HL-60 (cell line): ENCODE data around the gene PROC.
"Not testable (repeated sequence)": the region's sequence is repeated elsewhere in the genome, so short reads cannot be mapped to it uniquely, and the experiment has no call there.

Experiments
- DNase-seq, 2 experiments: peaks; one replicate each; pipeline ENCODE4 v3.0.0-alpha.2; 2010 to 2020; ENCODE audit warnings: low read depth in 1 of 2, low spot score in 1 of 2
- H3K27ac ChIP-seq: fragments of 250-450 bp; sonication (Bioruptor Pico); replicated peaks from 2 replicates; pipeline ENCODE4 v1.5.1; 2020; ENCODE audit warnings: mild to moderate bottlenecking, moderate library complexity
- H3K27me3 ChIP-seq: fragments of 250-450 bp; sonication (Bioruptor Pico); 2 replicates; pipeline ENCODE4 v1.5.1; 2021; ENCODE audit warnings: mild to moderate bottlenecking, moderate library complexity; ENCODE audit not compliant: insufficient read depth, poor library complexity, severe bottlenecking
- H3K4me3 ChIP-seq: replicated peaks from 2 replicates; pipeline ENCODE4 v1.5.1; 2011; ENCODE audit warnings: mild to moderate bottlenecking, control low read depth, low read length; ENCODE audit not compliant: insufficient read depth
- CTCF ChIP-seq: IDR thresholded peaks from one replicate; pipeline ENCODE4 v1.5.1; 2011; ENCODE audit warnings: low read length, control low read depth, inconsistent platforms; ENCODE audit not compliant: insufficient read depth
- GABPA ChIP-seq: IDR thresholded peaks from 2 replicates; pipeline ENCODE4 v1.6.1; 2012; ENCODE audit warnings: low read depth
- POLR2AphosphoS5 ChIP-seq: IDR thresholded peaks from 2 replicates; pipeline ENCODE4 v1.6.1; 2012; ENCODE audit warnings: low read depth
- SPI1 ChIP-seq: IDR thresholded peaks from 2 replicates; pipeline ENCODE4 v1.6.1; 2012; ENCODE audit warnings: low read depth, mild to moderate bottlenecking, borderline replicate concordance
- TF ChIP-seq, protein P1 (sequence below): IDR thresholded peaks from 2 replicates; pipeline ENCODE4 v1.6.1; 2012; ENCODE audit warnings: low read depth; ENCODE audit not compliant: insufficient replicate concordance

PROC gene

DNA sequence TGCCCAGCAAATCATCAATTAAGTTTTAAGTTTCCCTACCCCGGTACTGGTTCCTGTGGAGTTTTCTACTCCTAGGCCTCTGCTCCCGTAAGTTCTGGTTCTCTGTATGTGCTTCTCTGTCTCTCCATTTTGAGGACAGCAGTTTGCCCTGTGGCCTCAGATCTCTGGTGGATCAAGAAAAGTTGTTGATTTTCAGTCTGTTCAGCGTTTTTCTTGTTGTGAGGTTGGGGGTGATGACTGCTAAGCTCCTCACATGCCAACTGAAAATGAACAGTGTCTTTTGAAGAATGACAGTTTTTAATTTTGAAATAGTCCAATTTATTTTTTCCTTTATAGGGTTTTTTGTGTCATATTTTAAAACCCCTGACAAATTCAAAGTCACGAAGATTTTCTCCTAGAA is 31.7 kb downstream of the PROC start:
- Histone ChIP-seq H3K27ac (no peak overlapping the region), H3K27me3 (no peaks in the 10 kb centered on the region), H3K4me3 (no peak overlapping the region)
- TF ChIP-seq GABPA: no peak
- TF ChIP-seq CTCF: no peak
- no peak for TF ChIP-seq SPI1
- TF ChIP-seq, protein P1, sequence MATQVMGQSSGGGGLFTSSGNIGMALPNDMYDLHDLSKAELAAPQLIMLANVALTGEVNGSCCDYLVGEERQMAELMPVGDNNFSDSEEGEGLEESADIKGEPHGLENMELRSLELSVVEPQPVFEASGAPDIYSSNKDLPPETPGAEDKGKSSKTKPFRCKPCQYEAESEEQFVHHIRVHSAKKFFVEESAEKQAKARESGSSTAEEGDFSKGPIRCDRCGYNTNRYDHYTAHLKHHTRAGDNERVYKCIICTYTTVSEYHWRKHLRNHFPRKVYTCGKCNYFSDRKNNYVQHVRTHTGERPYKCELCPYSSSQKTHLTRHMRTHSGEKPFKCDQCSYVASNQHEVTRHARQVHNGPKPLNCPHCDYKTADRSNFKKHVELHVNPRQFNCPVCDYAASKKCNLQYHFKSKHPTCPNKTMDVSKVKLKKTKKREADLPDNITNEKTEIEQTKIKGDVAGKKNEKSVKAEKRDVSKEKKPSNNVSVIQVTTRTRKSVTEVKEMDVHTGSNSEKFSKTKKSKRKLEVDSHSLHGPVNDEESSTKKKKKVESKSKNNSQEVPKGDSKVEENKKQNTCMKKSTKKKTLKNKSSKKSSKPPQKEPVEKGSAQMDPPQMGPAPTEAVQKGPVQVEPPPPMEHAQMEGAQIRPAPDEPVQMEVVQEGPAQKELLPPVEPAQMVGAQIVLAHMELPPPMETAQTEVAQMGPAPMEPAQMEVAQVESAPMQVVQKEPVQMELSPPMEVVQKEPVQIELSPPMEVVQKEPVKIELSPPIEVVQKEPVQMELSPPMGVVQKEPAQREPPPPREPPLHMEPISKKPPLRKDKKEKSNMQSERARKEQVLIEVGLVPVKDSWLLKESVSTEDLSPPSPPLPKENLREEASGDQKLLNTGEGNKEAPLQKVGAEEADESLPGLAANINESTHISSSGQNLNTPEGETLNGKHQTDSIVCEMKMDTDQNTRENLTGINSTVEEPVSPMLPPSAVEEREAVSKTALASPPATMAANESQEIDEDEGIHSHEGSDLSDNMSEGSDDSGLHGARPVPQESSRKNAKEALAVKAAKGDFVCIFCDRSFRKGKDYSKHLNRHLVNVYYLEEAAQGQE: no peak
- TF ChIP-seq POLR2AphosphoS5: no peak
- no peak for DNase-seq

- no peak for DNase-seq
- no peak overlapping the region for H3K27ac ChIP-seq
- no peaks in the 10 kb centered on the region for H3K27me3 ChIP-seq
- TF ChIP-seq GABPA: no peak
- TF ChIP-seq, protein P1: no peak
- no peak for TF ChIP-seq POLR2AphosphoS5
- TF ChIP-seq CTCF: no peak
- TF ChIP-seq SPI1: no peak
- H3K4me3 ChIP-seq: no peak overlapping the region
Observed at GRCh38 chr2:127451981-127452380, 33.8 kb downstream of the PROC start.

DNA sequence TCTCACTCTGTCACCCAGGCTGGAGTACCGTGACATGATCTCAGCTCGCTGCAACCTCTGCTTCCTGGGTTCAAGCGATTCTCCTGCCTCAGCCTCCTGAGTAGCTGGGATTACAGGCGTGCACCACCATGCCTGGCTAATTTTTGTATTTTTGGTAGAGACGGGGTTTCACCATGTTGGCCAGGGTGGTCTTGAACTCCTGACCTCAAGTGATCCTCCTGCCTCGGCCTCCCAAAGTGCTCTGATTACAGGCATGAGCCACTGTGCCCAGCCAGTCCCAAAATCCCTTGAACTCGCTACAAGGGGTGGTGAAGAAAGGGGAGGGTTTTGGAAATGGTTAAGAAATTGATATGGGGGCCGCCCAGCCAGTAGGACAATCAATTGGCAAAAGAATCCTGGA is 34.2 kb downstream of the PROC start:
- H3K27me3 ChIP-seq, H3K27ac ChIP-seq, DNase-seq, H3K4me3 ChIP-seq: not testable (repeated sequence)

GRCh38 chr2:127453013-127453391 is 34.8 kb downstream of the PROC start:
- H3K27ac ChIP-seq: no peak overlapping the region
- no peak for DNase-seq
- TF ChIP-seq SPI1 (no peak), POLR2AphosphoS5 (no peak), GABPA (no peak)
- H3K27me3 ChIP-seq: no peaks in the 10 kb centered on the region
- no peak overlapping the region for H3K4me3 ChIP-seq

DNA sequence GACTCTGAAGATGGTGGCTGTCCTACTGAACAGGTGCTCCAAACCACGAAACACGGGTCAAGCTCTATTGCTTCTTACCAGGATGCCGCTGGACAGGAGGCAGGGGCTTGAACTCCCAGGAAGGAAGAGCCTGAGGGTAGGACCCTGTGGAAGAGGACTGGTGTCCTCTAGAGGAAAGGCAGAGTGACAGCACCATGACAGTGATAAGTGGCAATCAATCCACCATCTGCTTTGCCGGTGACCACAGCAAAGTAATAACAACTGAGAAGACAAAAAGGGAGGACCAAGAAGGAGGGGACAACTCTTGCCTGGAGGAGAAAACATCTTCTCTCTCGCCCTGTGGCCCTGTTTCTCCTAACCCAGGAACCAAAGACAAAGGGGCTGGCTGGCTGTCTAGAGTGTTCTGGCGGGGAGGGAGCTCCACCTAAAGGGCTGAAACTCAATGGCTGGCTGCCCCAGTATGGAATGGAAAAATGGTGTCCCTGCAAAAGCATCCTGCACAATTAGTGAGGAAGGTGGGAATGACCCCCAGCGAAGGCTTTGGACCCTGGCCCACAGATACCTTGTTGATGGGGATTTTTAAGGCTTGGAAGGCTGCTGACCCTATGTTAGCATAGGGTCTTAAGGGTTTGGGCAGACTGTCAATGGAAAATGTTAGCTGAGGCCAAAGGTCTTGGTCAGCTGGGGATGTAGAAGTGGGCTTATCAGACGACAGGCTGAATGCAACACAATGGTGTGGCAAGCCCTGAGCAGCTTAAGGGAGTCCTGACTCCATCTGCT is 35.4 kb downstream of the PROC start:
- Histone ChIP-seq H3K27me3 (no peaks in the 10 kb centered on the region), H3K4me3 (no peak overlapping the region), H3K27ac (no peak overlapping the region)
- DNase-seq: no peak
- TF ChIP-seq SPI1 (no peak), GABPA (no peak), CTCF (no peak), POLR2AphosphoS5 (no peak)
- TF ChIP-seq, protein P1: no peak
